Breast epithelium (tissue), 4 donors: ENCODE results near the gene BRF1. TPM values are rescaled to one million over a fixed set of nuclear protein-coding genes. Genes with fewer than 3 reads are reported as not detected.
"Not testable (repeated sequence)": the region's sequence is repeated elsewhere in the genome, so short reads cannot be mapped to it uniquely, and the experiment has no call there.

Source experiments
- DNase-seq, 2 donors: peaks; one replicate each; pipeline ENCODE4 v3.0.0-alpha.2; 2019; ENCODE audit warnings: low spot score in 2 of 2
- H3K27ac ChIP-seq, 2 donors: fragments of 200-600 bp; sonication (generic) in 1 of 2; one replicate each; pipeline ENCODE4 v1.5.1; 2016 to 2019; ENCODE audit warnings: mild to moderate bottlenecking in 1 of 2
- H3K27me3 ChIP-seq, 2 donors: fragments of 200-600 bp; sonication (generic) in 1 of 2; one replicate each; pipeline versions ENCODE4 v1.5.1 to v1.6.0; 2017 to 2019; ENCODE audit warnings: control low read depth in 1 of 2, mild to moderate bottlenecking in 1 of 2
- H3K36me3 ChIP-seq: fragments of 200-600 bp; one replicate; pipeline ENCODE4 v1.5.1; 2019
- H3K4me1 ChIP-seq, 2 donors: fragments of 200-600 bp; sonication (generic); one replicate each; pipeline ENCODE4 v1.5.1; 2016 to 2019; ENCODE audit warnings: control low read depth in 1 of 2
- H3K4me3 ChIP-seq, 3 donors: fragments of 200-600 bp; sonication (generic); 1 replicate in 2 of 3; 2 replicates in 1 of 3; pipeline ENCODE4 v1.5.1; 2016 to 2019; ENCODE audit warnings: mild to moderate bottlenecking in 3 of 3, moderate library complexity in 2 of 3
- H3K9me3 ChIP-seq, 2 donors: fragments of 200-600 bp; sonication (generic) in 1 of 2; one replicate each; pipeline ENCODE4 v1.5.1; 2016 to 2019; ENCODE audit warnings: control low read depth in 1 of 2
- POLR2A ChIP-seq: fragments of 450-650 bp; IDR thresholded peaks from one replicate; pipeline ENCODE4 v1.6.1; 2016; ENCODE audit warnings: antibody characterized with exemption, mild to moderate bottlenecking, moderate library complexity
- POLR2AphosphoS5 ChIP-seq, 3 donors: sonication (generic); formaldehyde crosslinking; IDR thresholded peaks; one replicate each; pipeline ENCODE4 v1.6.1; 2017; ENCODE audit warnings: antibody characterized with exemption in 3 of 3
- intact Hi-C: fragments of 100-400 bp; cut with DNase I; formaldehyde crosslinking; loops from one replicate; pipeline ENCODE4 v1.15.1; 2023; ENCODE audit warnings: low total_unique reads
- total RNA-seq, 3 donors: library from RNA; depleted of rRNA; stranded (reverse); fragments of >200 nt; gene quantifications; one replicate each; pipeline ENCODE4 v1.1.0, GENCODE V29; 2016
- TF ChIP-seq, protein P1 (sequence below), 3 donors: fragments of 450-650 bp; IDR thresholded peaks; one replicate each; pipeline ENCODE4 v1.5.1; 2016 to 2017; ENCODE audit warnings: antibody characterized with exemption in 3 of 3, mild to moderate bottlenecking in 3 of 3, moderate library complexity in 3 of 3

BRF1 gene
- total RNA-seq, 3 donors from 2014 or later = 30.2 to 45.6 (median 38.6) TPM

DNA sequence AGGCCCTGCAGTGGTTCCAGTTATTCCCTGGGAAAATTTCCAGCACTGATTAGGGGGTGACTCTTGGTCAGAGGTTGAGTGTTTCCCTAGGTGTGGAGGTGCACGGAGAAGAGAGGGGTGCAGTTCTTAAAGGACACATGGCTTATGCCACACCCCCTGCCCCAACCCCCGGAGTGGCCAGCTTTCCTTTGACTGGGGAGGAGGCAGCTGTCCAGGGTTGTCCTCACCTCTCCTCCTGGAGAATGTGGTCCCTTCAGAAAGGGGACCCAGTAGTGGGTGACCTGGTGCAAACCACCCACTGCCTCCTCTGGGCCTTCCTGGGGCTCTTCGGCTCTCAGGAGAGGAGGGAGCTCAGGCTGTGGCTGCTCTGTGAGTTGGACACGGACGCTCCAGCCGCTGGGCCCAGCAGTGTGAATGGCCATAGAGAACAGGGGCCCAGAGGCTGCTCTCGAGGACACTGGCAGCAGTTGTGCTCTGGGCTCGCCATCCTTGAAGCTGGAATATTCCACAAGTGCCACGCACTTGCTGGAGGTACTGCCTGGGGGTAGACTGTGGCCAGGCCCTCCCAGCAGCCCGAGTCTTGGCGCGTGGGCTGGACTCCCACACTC is 27.4 kb upstream of the BRF1 start:
- H3K4me3 ChIP-seq = no peak overlapping the region
- no peak for DNase-seq
- H3K27me3 ChIP-seq = no peaks in the 10 kb centered on the region
- H3K36me3 ChIP-seq = no peaks in the 10 kb centered on the region
- no peaks in the 10 kb centered on the region for H3K4me1 ChIP-seq
- intact Hi-C loops = no loop called here
- no peak for TF ChIP-seq POLR2A
- TF ChIP-seq, protein P1, sequence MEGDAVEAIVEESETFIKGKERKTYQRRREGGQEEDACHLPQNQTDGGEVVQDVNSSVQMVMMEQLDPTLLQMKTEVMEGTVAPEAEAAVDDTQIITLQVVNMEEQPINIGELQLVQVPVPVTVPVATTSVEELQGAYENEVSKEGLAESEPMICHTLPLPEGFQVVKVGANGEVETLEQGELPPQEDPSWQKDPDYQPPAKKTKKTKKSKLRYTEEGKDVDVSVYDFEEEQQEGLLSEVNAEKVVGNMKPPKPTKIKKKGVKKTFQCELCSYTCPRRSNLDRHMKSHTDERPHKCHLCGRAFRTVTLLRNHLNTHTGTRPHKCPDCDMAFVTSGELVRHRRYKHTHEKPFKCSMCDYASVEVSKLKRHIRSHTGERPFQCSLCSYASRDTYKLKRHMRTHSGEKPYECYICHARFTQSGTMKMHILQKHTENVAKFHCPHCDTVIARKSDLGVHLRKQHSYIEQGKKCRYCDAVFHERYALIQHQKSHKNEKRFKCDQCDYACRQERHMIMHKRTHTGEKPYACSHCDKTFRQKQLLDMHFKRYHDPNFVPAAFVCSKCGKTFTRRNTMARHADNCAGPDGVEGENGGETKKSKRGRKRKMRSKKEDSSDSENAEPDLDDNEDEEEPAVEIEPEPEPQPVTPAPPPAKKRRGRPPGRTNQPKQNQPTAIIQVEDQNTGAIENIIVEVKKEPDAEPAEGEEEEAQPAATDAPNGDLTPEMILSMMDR (IDR thresholded peaks at IDR 0.05) = no peak
- no peak for TF ChIP-seq POLR2AphosphoS5 (IDR thresholded peaks at IDR 0.05)
- H3K27ac ChIP-seq = peak overlapping the region in 1 of 2 donors; percentile 25
- no peaks in the 10 kb centered on the region for H3K9me3 ChIP-seq

GRCh38 chr14:105327695-105328045 is 26.9 kb upstream of the BRF1 start:
- H3K4me3 ChIP-seq, DNase-seq, H3K27me3 ChIP-seq, H3K4me1 ChIP-seq, H3K36me3 ChIP-seq, intact Hi-C loops, H3K9me3 ChIP-seq, H3K27ac ChIP-seq: not testable (repeated sequence)

DNA sequence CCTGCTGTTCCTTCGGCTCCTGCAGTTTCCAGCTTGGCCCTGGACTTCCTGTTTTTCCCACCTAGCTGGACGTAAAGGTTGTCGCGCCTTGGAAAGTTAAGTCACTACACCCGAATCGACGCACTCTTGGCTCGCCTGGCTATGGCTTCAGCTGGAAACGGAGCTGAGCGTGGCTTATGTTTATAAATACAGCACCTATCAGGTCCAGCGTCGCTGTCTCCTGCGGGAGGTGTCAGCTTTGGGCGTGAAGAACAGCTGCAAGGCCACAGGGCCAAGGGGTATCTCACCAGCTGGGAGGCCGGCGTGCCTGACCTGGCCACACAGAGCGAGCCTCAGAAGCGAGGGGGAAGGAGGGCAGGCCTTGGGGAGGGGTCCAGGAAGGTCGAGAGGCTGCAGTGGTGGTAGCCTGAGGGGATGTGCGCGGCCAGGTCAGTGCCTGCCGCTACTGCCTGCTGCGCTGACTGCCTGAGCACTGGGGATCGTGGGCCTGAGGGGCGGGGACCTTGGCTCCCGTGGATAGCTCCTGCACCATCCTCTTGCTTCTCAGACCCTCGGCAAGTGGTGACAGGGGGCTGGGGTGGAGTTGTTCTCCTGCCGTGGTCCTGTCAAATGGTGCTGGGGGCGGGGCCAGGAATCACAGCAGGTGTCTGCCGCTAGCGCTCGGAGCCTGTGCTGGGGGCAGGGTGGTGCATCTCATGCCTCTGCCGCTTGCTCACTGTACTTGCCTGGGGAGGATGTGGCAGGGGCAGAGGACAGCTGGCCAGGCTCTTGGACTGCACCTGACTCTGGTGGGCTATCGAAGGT is 26.3 kb upstream of the BRF1 start:
- no peak for TF ChIP-seq POLR2A
- no peak for TF ChIP-seq POLR2AphosphoS5 (IDR thresholded peaks at IDR 0.05)
- TF ChIP-seq, protein P1 (IDR thresholded peaks at IDR 0.05) = no peak
- intact Hi-C loops = no loop called here

DNA sequence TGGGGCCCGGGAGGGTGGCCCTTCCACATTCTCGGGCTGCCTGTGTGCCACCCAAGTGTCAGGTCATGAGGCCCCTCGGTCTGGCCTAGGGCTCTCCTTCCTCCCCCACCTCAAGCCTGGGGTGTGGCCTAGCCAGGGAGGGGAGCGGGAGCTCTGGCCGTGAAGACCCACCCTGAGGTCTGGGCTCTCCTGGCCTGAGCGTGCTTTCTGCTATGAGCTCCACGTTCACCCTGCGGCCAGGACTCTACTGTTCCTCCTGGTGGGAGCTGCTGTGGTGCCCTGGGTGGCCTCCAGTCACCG is 25.7 kb upstream of the BRF1 start:
- H3K27me3 ChIP-seq = no peaks in the 10 kb centered on the region
- no peaks in the 10 kb centered on the region for H3K9me3 ChIP-seq
- no peaks in the 10 kb centered on the region for H3K4me1 ChIP-seq
- no peak for DNase-seq
- H3K27ac ChIP-seq = no peak overlapping the region
- H3K36me3 ChIP-seq = no peaks in the 10 kb centered on the region
- H3K4me3 ChIP-seq = no peak overlapping the region
- intact Hi-C loops = no loop called here
- TF ChIP-seq POLR2AphosphoS5 (IDR thresholded peaks at IDR 0.05) = no peak
- no peak for TF ChIP-seq POLR2A
- TF ChIP-seq, protein P1 (IDR thresholded peaks at IDR 0.05) = no peak

More for the DNA sequence above, 26.3 kb upstream of the BRF1 start:
- DNase-seq = no peak
- no peaks in the 10 kb centered on the region for H3K9me3 ChIP-seq
- H3K27me3 ChIP-seq = no peaks in the 10 kb centered on the region
- no peaks in the 10 kb centered on the region for H3K4me1 ChIP-seq
- H3K36me3 ChIP-seq = no peaks in the 10 kb centered on the region
- H3K27ac ChIP-seq = no peak overlapping the region
- H3K4me3 ChIP-seq = no peak overlapping the region

DNA sequence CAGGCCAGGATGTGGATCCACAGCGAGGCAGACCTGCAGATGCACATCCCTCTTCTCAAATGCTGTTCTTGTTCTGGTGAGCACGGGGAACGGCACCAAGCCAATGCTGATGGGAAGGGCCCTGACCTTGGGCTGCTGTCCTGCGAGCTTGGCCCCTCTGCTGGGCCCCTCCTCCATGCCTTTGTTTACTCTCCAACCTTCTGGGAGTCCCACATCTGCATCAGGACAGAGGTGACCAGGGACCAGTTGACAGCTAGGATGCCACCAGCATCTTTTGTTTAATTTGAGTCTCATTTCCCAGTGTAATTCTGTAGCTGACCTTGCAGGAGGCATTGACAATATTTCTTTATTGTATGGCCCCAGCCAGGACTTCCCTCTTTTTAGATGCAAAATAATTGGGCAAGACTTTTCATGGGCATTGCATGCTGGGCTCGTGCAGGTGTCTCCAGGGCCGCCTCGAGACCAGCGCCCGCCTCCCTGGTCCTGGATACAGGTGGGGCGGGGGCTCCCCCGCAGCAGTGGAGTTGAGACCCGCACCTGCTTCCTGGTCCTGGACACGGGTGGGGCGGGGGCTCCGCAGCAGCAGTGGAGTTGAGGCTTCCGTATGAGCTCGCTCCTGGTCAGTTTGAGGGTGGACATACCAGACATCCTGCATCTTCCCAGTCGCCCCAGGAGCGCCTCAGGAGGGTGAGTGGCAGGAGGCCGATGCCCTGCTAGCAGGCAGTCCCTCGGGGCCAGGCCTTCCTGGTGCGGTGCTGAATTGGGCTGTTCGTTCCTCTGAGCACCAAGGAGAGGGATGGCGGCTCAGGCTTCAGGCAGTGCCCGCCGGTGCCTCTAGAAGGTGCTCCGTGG is 25.1 kb upstream of the BRF1 start:
- TF ChIP-seq, protein P1 (IDR thresholded peaks at IDR 0.05) = no peak
- TF ChIP-seq POLR2AphosphoS5 (IDR thresholded peaks at IDR 0.05) (no peak), POLR2A (no peak)
- Histone ChIP-seq H3K9me3 (no peaks in the 10 kb centered on the region), H3K36me3 (no peaks in the 10 kb centered on the region), H3K4me1 (no peaks in the 10 kb centered on the region), H3K27ac (no peak overlapping the region), H3K27me3 (no peaks in the 10 kb centered on the region), H3K4me3 (no peak overlapping the region)
- intact Hi-C loops = no loop called here
- no peak for DNase-seq
